ENCODE results near the gene QSOX1. TPM values are rescaled to one million over a fixed set of nuclear protein-coding genes. Genes with fewer than 3 reads are reported as not detected.

QSOX1 gene
- total and polyA plus RNA-seq, 2 donors (not counting 3 experiments of a cell fraction or from before 2014, with no cell fraction given) = 256 to 415 TPM

- FAIRE-seq (no peak), DNase-seq (ENCODE audit: low read depth, low spot score) (no peak)
- Histone ChIP-seq H3K9ac (replicated peaks; ENCODE audit: extremely low read depth, insufficient read depth, low read length) (no peak overlapping the region), H3K4me1 (ENCODE audit: control insufficient read depth, extremely low read depth, insufficient read depth, low read length) (no peaks in the 10 kb centered on the region), H3K36me3 (ENCODE audit: control insufficient read depth in 2 of 2, extremely low read depth in 1 of 2, insufficient read depth in 2 of 2, low read length in 2 of 2) (peaks cover 10 to 21% of the 10 kb centered on the region in 2 experiments), H3K4me2 (ENCODE audit: insufficient read depth, low read length) (no peak overlapping the region), H4K20me1 (replicated peaks; ENCODE audit: control insufficient read depth, extremely low read depth, insufficient read depth, low read length) (no peaks in the 10 kb centered on the region), H3K9me1 (replicated peaks; ENCODE audit: control insufficient read depth, extremely low read depth, insufficient read depth, low read length) (no peaks in the 10 kb centered on the region), H2AFZ (ENCODE audit: low read depth, low read length) (no peak overlapping the region), H3K4me3 (replicated peaks in 1 of 3; ENCODE audit: insufficient read depth in 1 of 3, low read depth in 1 of 3, low read length in 3 of 3) (no peak overlapping the region), H3K27ac (ENCODE audit: insufficient read depth, low read depth, low read length) (no peak overlapping the region), H3K27me3 (ENCODE audit: control insufficient read depth in 2 of 2, insufficient read depth in 2 of 2, low read length in 2 of 2) (no peaks in the 10 kb centered on the region), H3K79me2 (ENCODE audit: control insufficient read depth, insufficient read depth, low read length) (no peaks in the 10 kb centered on the region), H3K9me3 (replicated peaks; ENCODE audit: control insufficient read depth, insufficient read depth, low read length) (no peaks in the 10 kb centered on the region)
- TF ChIP-seq GATA2 (IDR thresholded peaks at IDR 0.05; ENCODE audit: insufficient read depth, insufficient read length, low read depth, low read length) = no peak
- TF ChIP-seq MYC (IDR thresholded peaks at IDR 0.05; ENCODE audit: low read depth, low read length) = no peak
- no peak for TF ChIP-seq JUN (IDR thresholded peaks at IDR 0.05; ENCODE audit: borderline replicate concordance, insufficient read depth, insufficient read length, low read depth)
- no peak for TF ChIP-seq EZH2 (IDR thresholded peaks at IDR 0.05; ENCODE audit: borderline replicate concordance, low read depth, low read length, severe bottlenecking)
- TF ChIP-seq FOS (IDR thresholded peaks at IDR 0.05; ENCODE audit: borderline replicate concordance, insufficient read depth, low read length) = no peak
- ChIA-PET POLR2A (no interaction called here), CTCF (interaction anchor here (1.3 to 1.7 kb wide), 3 partner anchors 69 to 478 kb away, joined by 3 to 4 read pairs (median 4); no protein-coding TSS in a partner anchor)
- intact Hi-C loops (cut with micrococcal nuclease) = no loop called here
- dilution Hi-C loops (cut with MboI; ENCODE audit: extremely low pct_ligation_motif_present, low sequenced_read_pairs) = no loop called here
- no TSS peak for BruUV-seq (replicated peaks)
Observed at GRCh38 chr1:180184041-180184440, 29.4 kb downstream of the QSOX1 start.

GRCh38 chr1:180185281-180185680 lies 30.6 kb downstream of the QSOX1 start:
- Histone ChIP-seq H4K20me1 (replicated peaks; ENCODE audit: control insufficient read depth, extremely low read depth, insufficient read depth, low read length) (no peaks in the 10 kb centered on the region), H3K9ac (replicated peaks; ENCODE audit: extremely low read depth, insufficient read depth, low read length) (no peak overlapping the region), H3K27ac (ENCODE audit: insufficient read depth, low read depth, low read length) (no peak overlapping the region), H3K4me3 (replicated peaks in 1 of 3; ENCODE audit: insufficient read depth in 1 of 3, low read depth in 1 of 3, low read length in 3 of 3) (no peak overlapping the region), H3K4me1 (ENCODE audit: control insufficient read depth, extremely low read depth, insufficient read depth, low read length) (no peaks in the 10 kb centered on the region), H3K79me2 (ENCODE audit: control insufficient read depth, insufficient read depth, low read length) (no peaks in the 10 kb centered on the region), H3K36me3 (ENCODE audit: control insufficient read depth in 2 of 2, extremely low read depth in 1 of 2, insufficient read depth in 2 of 2, low read length in 2 of 2) (peaks cover 6 to 27% of the 10 kb centered on the region in 2 experiments), H2AFZ (ENCODE audit: low read depth, low read length) (no peak overlapping the region), H3K9me1 (replicated peaks; ENCODE audit: control insufficient read depth, extremely low read depth, insufficient read depth, low read length) (no peaks in the 10 kb centered on the region), H3K27me3 (ENCODE audit: control insufficient read depth in 2 of 2, insufficient read depth in 2 of 2, low read length in 2 of 2) (no peaks in the 10 kb centered on the region), H3K4me2 (ENCODE audit: insufficient read depth, low read length) (no peak overlapping the region), H3K9me3 (replicated peaks; ENCODE audit: control insufficient read depth, insufficient read depth, low read length) (no peaks in the 10 kb centered on the region)
- intact Hi-C loops (cut with micrococcal nuclease) (no loop called here), dilution Hi-C loops (cut with MboI; ENCODE audit: extremely low pct_ligation_motif_present, low sequenced_read_pairs) (no loop called here)
- POLR2A ChIA-PET = no interaction called here
- BruUV-seq (replicated peaks) = no TSS peak
- DNase-seq (ENCODE audit: low read depth, low spot score) (no peak), FAIRE-seq (no peak)
- CTCF ChIA-PET = interaction anchor here (1.6 to 1.7 kb wide), 3 partner anchors 68 to 370 kb away, joined by 4 to 5 read pairs (median 4); no protein-coding TSS in a partner anchor
- no peak for TF ChIP-seq FOS (IDR thresholded peaks at IDR 0.05; ENCODE audit: borderline replicate concordance, insufficient read depth, low read length)

Measured in endothelial cell of umbilical vein (primary cell).